ENCODE measurements around the gene LCE1C. TPM values are rescaled to one million over a fixed set of nuclear protein-coding genes. Genes with fewer than 3 reads are reported as not detected.

The LCE1C gene
- total RNA-seq, 5 donors from 2014 or later (not counting 1 experiment from before 2014, with no cell fraction given), result not detected

DNA sequence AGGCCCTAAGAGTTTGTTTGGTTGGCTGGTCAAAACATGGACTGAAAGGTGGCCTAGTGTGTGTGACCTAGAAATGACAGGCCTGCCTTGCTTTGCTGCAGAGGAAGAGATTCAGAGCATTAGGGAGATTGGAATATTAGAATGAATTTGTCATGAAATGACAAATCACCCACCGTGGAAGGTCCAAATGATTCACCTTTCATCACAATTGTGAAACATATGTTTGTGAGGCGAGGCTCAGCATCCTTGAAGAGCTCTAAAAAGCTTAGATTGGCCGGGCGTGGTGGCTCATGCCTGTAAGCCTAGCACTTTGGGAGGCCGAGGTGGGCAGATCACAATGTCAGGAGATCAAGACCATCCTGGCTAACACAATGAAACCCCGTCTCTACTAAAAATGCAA is 10.9 kb upstream of the LCE1C start:
- H3K27ac Mint-ChIP-seq, result no peak overlapping the region
- H3K27me3 ChIP-seq (replicated peaks in 1 of 2; ENCODE audit: control insufficient read depth in 2 of 2, extremely low read depth in 1 of 2, insufficient read depth in 2 of 2, low read length in 1 of 2), result peaks cover 0 to 3% of the 10 kb centered on the region in 2 experiments
- H3K27me3 Mint-ChIP-seq, result peaks cover 18% of the 10 kb centered on the region in 2 donors
- H3K4me1 Mint-ChIP-seq, result no peaks in the 10 kb centered on the region
- no peak overlapping the region for H3K4me3 Mint-ChIP-seq
- CTCF ChIA-PET, result no interaction called here
- H3K36me3 ChIP-seq (ENCODE audit: control insufficient read depth in 2 of 2, extremely low read depth in 1 of 2, insufficient read depth in 1 of 2, low read length in 1 of 2), result no peaks in the 10 kb centered on the region
- no peaks in the 10 kb centered on the region for H3K9me3 Mint-ChIP-seq
- H3K4me3 ChIP-seq (ENCODE audit: control insufficient read depth in 1 of 2, extremely low read depth in 1 of 2, low read length in 1 of 2), result no peak overlapping the region
- H3K27ac ChIP-seq (ENCODE audit: low read length), result no peak overlapping the region
- no peak for DNase-seq
- H3K36me3 Mint-ChIP-seq, result no peaks in the 10 kb centered on the region
- H3K9me3 ChIP-seq, result no peaks in the 10 kb centered on the region
- POLR2A ChIA-PET, result no interaction called here
- no peaks in the 10 kb centered on the region for H3K4me1 ChIP-seq (ENCODE audit: control insufficient read depth in 1 of 2, extremely low read depth in 1 of 2, insufficient read depth in 2 of 2, low read length in 2 of 2)
- WGBS (ENCODE audit: insufficient coverage), result 78% methylated on average over 4 of the region's 6 CpGs
- ATAC-seq (replicated peaks in 1 of 4), result no peak

DNA sequence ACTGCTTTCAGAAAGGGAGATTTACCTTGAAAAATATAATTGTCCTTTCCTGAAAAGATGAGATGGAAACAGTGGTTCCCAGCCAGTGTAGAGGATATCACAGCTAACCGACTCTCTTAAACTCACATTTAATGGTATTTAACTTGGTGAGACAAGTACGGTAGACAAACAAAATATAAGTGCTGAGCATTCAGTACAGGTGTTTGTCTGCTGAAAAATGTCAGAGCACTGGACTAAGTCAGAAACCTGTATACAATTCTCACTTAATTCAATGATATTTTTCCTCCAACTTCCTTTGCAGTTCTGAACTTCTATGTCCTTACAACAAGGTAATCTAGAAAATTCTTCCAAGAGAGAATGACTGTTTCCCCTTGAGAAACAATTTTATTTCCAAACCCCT is 5.2 kb upstream of the LCE1C start, which contains the start of gene LCE1B:
Gene LCE1B, plus strand, starts transcription at position 301 of the 400 bp plus-strand sequence. CDS start 476 bp downstream, outside the sequence.
- Mint-ChIP-seq H3K4me1 (no peaks in the 10 kb centered on the region), H3K4me3 (no peak within 1 kb of the TSS), H3K27ac (no peak within 1 kb of the TSS), H3K27me3 (peaks cover 11 to 21% of the 10 kb centered on the region in 2 donors), H3K36me3 (no peaks in the 10 kb centered on the region), H3K9me3 (peaks cover 0 to 8% (median 0%) of the 10 kb centered on the region in 3 donors)
- H3K27ac ChIP-seq (ENCODE audit: low read length), result no peak within 1 kb of the TSS
- ATAC-seq (replicated peaks in 1 of 4), result no peak
- DNase-seq, result no peak
- no peaks in the 10 kb centered on the region for H3K36me3 ChIP-seq (ENCODE audit: control insufficient read depth in 2 of 2, extremely low read depth in 1 of 2, insufficient read depth in 1 of 2, low read length in 1 of 2)
- H3K4me1 ChIP-seq (ENCODE audit: control insufficient read depth in 1 of 2, extremely low read depth in 1 of 2, insufficient read depth in 2 of 2, low read length in 2 of 2), result no peaks in the 10 kb centered on the region
- H3K9me3 ChIP-seq, result no peaks in the 10 kb centered on the region
- ChIA-PET POLR2A (no interaction called here), CTCF (no interaction called here)
- no peak within 1 kb of the TSS for H3K4me3 ChIP-seq (ENCODE audit: control insufficient read depth in 1 of 2, extremely low read depth in 1 of 2, low read length in 1 of 2)
- peaks cover 2 to 4% of the 10 kb centered on the region in 2 experiments for H3K27me3 ChIP-seq (replicated peaks in 1 of 2; ENCODE audit: control insufficient read depth in 2 of 2, extremely low read depth in 1 of 2, insufficient read depth in 2 of 2, low read length in 1 of 2)
- WGBS (ENCODE audit: insufficient coverage), result no CpG with 5 or more reads among the region's 2 CpGs

DNA sequence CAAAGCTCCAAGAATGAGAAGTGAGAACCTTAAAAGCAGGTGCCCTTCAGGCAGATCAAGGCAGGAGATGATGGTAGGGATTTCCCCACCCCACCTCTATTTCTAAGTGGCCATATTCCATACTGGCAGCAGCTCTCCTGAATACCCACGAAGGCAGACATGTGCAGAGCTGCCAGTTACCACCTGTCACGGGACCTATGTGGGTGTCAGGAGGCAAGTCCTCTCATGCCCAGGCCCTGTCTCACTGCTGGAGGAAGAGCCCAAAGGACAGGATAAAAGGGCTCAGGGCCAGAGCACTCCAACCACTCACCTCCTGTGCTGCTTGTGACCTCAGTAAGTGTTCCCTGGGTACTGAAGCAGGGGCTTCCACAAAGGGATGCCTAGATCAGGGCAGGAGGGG is 4.6 kb upstream of the LCE1C start:
- POLR2A ChIA-PET, result no interaction called here
- Mint-ChIP-seq H3K27me3 (peaks cover 11 to 18% of the 10 kb centered on the region in 2 donors), H3K4me3 (no peak overlapping the region), H3K4me1 (no peaks in the 10 kb centered on the region), H3K9me3 (peaks cover 0 to 8% (median 0%) of the 10 kb centered on the region in 3 donors), H3K36me3 (no peaks in the 10 kb centered on the region), H3K27ac (no peak overlapping the region)
- no peaks in the 10 kb centered on the region for H3K9me3 ChIP-seq
- H3K27me3 ChIP-seq (replicated peaks in 1 of 2; ENCODE audit: control insufficient read depth in 2 of 2, extremely low read depth in 1 of 2, insufficient read depth in 2 of 2, low read length in 1 of 2), result peaks cover 2 to 7% of the 10 kb centered on the region in 2 experiments
- DNase-seq (no peak), ATAC-seq (replicated peaks in 1 of 4) (peak in 1 of 4 experiments; percentile 15)
- no peaks in the 10 kb centered on the region for H3K4me1 ChIP-seq (ENCODE audit: control insufficient read depth in 1 of 2, extremely low read depth in 1 of 2, insufficient read depth in 2 of 2, low read length in 2 of 2)
- 81% methylated on average over 2 of the region's 2 CpGs for WGBS (ENCODE audit: insufficient coverage)
- CTCF ChIA-PET, result no interaction called here
- no peak overlapping the region for H3K4me3 ChIP-seq (ENCODE audit: control insufficient read depth in 1 of 2, extremely low read depth in 1 of 2, low read length in 1 of 2)
- H3K27ac ChIP-seq (ENCODE audit: low read length), result no peak overlapping the region
- no peaks in the 10 kb centered on the region for H3K36me3 ChIP-seq (ENCODE audit: control insufficient read depth in 2 of 2, extremely low read depth in 1 of 2, insufficient read depth in 1 of 2, low read length in 1 of 2)

DNA sequence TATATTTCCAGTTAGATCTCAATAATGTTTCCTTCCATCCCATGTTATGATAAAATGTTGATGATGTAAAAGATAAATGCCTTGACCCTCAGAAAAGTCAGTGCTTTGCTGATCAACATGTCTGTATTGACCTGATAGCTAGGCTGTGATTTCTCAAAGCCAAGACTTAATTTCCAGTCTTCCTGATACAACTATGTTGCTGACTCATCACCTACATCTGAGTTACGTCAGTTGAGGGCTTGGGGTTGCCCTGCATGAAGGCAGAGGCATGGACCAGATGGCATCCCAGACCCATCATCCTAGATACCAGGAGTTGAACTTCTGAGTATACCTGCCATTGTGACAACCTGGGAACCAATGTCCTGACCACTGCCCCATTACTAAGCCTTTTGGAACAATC is 5.1 kb downstream of the LCE1C start:
- Mint-ChIP-seq H3K9me3 (no peaks in the 10 kb centered on the region), H3K4me3 (no peak overlapping the region), H3K4me1 (no peaks in the 10 kb centered on the region), H3K27me3 (peaks cover 30 to 37% of the 10 kb centered on the region in 2 donors), H3K27ac (no peak overlapping the region), H3K36me3 (no peaks in the 10 kb centered on the region)
- Histone ChIP-seq H3K36me3 (ENCODE audit: control insufficient read depth in 2 of 2, extremely low read depth in 1 of 2, insufficient read depth in 1 of 2, low read length in 1 of 2) (no peaks in the 10 kb centered on the region), H3K27me3 (replicated peaks in 1 of 2; ENCODE audit: control insufficient read depth in 2 of 2, extremely low read depth in 1 of 2, insufficient read depth in 2 of 2, low read length in 1 of 2) (peaks cover 0 to 14% of the 10 kb centered on the region in 2 experiments), H3K27ac (ENCODE audit: low read length) (no peak overlapping the region), H3K9me3 (no peaks in the 10 kb centered on the region), H3K4me3 (ENCODE audit: control insufficient read depth in 1 of 2, extremely low read depth in 1 of 2, low read length in 1 of 2) (no peak overlapping the region), H3K4me1 (ENCODE audit: control insufficient read depth in 1 of 2, extremely low read depth in 1 of 2, insufficient read depth in 2 of 2, low read length in 2 of 2) (no peaks in the 10 kb centered on the region)
- POLR2A ChIA-PET, result no interaction called here
- CTCF ChIA-PET, result no interaction called here
- 63% methylated on average over 1 of the region's 1 CpG for WGBS (ENCODE audit: insufficient coverage)
- ATAC-seq (replicated peaks in 1 of 4), result no peak
- DNase-seq, result no peak

DNA sequence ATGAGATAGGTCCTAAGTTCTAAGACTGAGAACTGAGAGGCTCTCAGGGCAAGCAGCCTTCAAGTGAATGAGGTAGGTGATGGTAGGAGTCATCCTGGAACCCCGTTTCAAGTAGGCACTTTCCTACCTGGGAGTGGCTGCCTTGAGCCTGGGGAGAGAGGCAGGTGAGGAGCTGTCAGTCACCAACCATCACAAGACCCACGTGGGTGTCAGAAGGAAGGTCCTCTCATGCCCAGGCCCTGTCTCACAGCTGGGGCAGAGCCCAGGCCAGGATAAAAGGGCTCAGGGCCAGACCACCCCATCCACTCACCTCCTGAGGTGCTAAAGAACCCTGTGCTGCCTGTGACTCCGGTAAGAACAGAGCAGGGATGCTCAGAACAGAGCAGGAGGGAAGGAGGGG is 10.0 kb downstream of the LCE1C start, which contains the start of gene LCE1D:
Gene LCE1D, plus strand, starts transcription at position 301 of the 400 bp plus-strand sequence. CDS start 1,074 bp downstream, outside the sequence.
- POLR2A ChIA-PET, result no interaction called here
- Mint-ChIP-seq H3K4me3 (no peak within 1 kb of the TSS), H3K36me3 (no peaks in the 10 kb centered on the region), H3K9me3 (no peaks in the 10 kb centered on the region), H3K4me1 (no peaks in the 10 kb centered on the region), H3K27me3 (peaks cover 11 to 14% of the 10 kb centered on the region in 2 donors), H3K27ac (no peak within 1 kb of the TSS)
- Histone ChIP-seq H3K4me3 (ENCODE audit: control insufficient read depth in 1 of 2, extremely low read depth in 1 of 2, low read length in 1 of 2) (no peak within 1 kb of the TSS), H3K27ac (ENCODE audit: low read length) (no peak within 1 kb of the TSS), H3K4me1 (ENCODE audit: control insufficient read depth in 1 of 2, extremely low read depth in 1 of 2, insufficient read depth in 2 of 2, low read length in 2 of 2) (no peaks in the 10 kb centered on the region), H3K9me3 (no peaks in the 10 kb centered on the region), H3K27me3 (replicated peaks in 1 of 2; ENCODE audit: control insufficient read depth in 2 of 2, extremely low read depth in 1 of 2, insufficient read depth in 2 of 2, low read length in 1 of 2) (peaks cover 0 to 16% of the 10 kb centered on the region in 2 experiments), H3K36me3 (ENCODE audit: control insufficient read depth in 2 of 2, extremely low read depth in 1 of 2, insufficient read depth in 1 of 2, low read length in 1 of 2) (no peaks in the 10 kb centered on the region)
- WGBS (ENCODE audit: insufficient coverage), result 44% methylated on average over 1 of the region's 3 CpGs
- ATAC-seq (replicated peaks in 1 of 4), result no peak
- no peak for DNase-seq
- CTCF ChIA-PET, result interaction anchor here in 1 of 2 donors (0.5 kb wide), 1 partner anchor 9 kb away, joined by 3 read pairs; no protein-coding TSS in a partner anchor

DNA sequence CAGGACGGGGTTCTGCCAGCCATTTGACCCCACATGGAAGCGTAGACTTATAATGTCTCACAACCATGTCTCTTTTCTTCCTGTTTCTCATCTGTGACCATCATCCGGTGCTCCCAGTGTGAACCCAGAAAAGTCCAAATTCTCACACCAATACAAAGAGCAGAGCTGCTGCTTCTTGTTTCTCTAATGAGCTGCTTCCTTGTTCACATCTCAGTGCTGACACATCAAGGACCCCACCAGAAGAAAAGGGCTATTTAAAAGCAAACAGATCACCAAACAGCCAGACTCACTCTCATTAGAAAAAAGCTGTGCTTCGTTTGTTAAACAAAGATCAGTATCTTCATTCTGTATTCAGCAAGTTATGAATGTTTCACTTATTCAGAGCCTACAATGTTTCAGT is 10.8 kb downstream of the LCE1C start:
- CTCF ChIA-PET, result no interaction called here
- H3K9me3 ChIP-seq, result no peaks in the 10 kb centered on the region
- Mint-ChIP-seq H3K27ac (no peak overlapping the region), H3K36me3 (no peaks in the 10 kb centered on the region), H3K4me1 (no peaks in the 10 kb centered on the region), H3K4me3 (no peak overlapping the region), H3K27me3 (peaks cover 7 to 11% of the 10 kb centered on the region in 2 donors), H3K9me3 (no peaks in the 10 kb centered on the region)
- H3K4me1 ChIP-seq (ENCODE audit: control insufficient read depth in 1 of 2, extremely low read depth in 1 of 2, insufficient read depth in 2 of 2, low read length in 2 of 2), result no peaks in the 10 kb centered on the region
- DNase-seq (no peak), ATAC-seq (replicated peaks in 1 of 4) (no peak)
- POLR2A ChIA-PET, result no interaction called here
- 67% methylated on average over 4 of the region's 4 CpGs for WGBS (ENCODE audit: insufficient coverage)
- H3K4me3 ChIP-seq (ENCODE audit: control insufficient read depth in 1 of 2, extremely low read depth in 1 of 2, low read length in 1 of 2), result no peak overlapping the region
- no peak overlapping the region for H3K27ac ChIP-seq (ENCODE audit: low read length)
- no peaks in the 10 kb centered on the region for H3K36me3 ChIP-seq (ENCODE audit: control insufficient read depth in 2 of 2, extremely low read depth in 1 of 2, insufficient read depth in 1 of 2, low read length in 1 of 2)
- peaks cover 0 to 16% of the 10 kb centered on the region in 2 experiments for H3K27me3 ChIP-seq (replicated peaks in 1 of 2; ENCODE audit: control insufficient read depth in 2 of 2, extremely low read depth in 1 of 2, insufficient read depth in 2 of 2, low read length in 1 of 2)

DNA sequence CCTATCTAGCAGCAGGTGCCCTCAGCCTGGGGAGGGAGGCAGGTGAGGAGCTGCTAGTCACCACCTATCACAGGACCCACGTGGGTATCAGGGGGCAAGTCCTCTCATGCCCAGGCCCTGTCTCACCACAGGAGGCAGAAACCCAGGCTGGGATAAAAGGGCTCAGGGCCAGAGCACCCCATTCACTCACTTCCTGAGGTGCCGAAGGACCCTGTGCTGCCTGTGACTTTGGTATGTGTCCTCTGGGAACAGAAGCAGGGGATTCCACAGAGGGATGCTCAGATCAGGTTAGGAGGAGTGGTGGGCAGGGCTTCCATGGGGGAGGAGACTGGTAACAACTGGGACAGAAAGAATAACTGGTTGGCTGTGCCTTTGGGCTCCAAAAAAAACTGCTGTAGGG is 20.4 kb downstream of the LCE1C start, which contains the start of gene LCE1E:
Gene LCE1E, plus strand, starts transcription at position 181 of the 400 bp plus-strand sequence. CDS start 1,043 bp downstream, outside the sequence.
- ChIA-PET POLR2A (no interaction called here), CTCF (no interaction called here)
- no peaks in the 10 kb centered on the region for H3K9me3 ChIP-seq
- H3K36me3 ChIP-seq (ENCODE audit: control insufficient read depth in 2 of 2, extremely low read depth in 1 of 2, insufficient read depth in 1 of 2, low read length in 1 of 2), result no peaks in the 10 kb centered on the region
- H3K27me3 ChIP-seq (replicated peaks in 1 of 2; ENCODE audit: control insufficient read depth in 2 of 2, extremely low read depth in 1 of 2, insufficient read depth in 2 of 2, low read length in 1 of 2), result peaks cover 0 to 21% of the 10 kb centered on the region in 2 experiments
- H3K27ac ChIP-seq (ENCODE audit: low read length), result no peak within 1 kb of the TSS
- Mint-ChIP-seq H3K4me1 (no peaks in the 10 kb centered on the region), H3K9me3 (no peaks in the 10 kb centered on the region), H3K36me3 (no peaks in the 10 kb centered on the region), H3K4me3 (no peak within 1 kb of the TSS), H3K27me3 (peaks cover 30 to 37% of the 10 kb centered on the region in 2 donors), H3K27ac (no peak within 1 kb of the TSS)
- ATAC-seq (replicated peaks in 1 of 4), result no peak
- no peak for DNase-seq
- no peaks in the 10 kb centered on the region for H3K4me1 ChIP-seq (ENCODE audit: control insufficient read depth in 1 of 2, extremely low read depth in 1 of 2, insufficient read depth in 2 of 2, low read length in 2 of 2)
- no peak within 1 kb of the TSS for H3K4me3 ChIP-seq (ENCODE audit: control insufficient read depth in 1 of 2, extremely low read depth in 1 of 2, low read length in 1 of 2)
- 86% methylated on average over 1 of the region's 2 CpGs for WGBS (ENCODE audit: insufficient coverage)

Measured in T-cell (primary cell).